ENCODE results near the gene CHD5.

Gene CHD5

GRCh38 chr1:6109688-6110087 lies 70.4 kb downstream of the CHD5 start:
- Histone ChIP-seq H3K79me2 (ENCODE audit: control insufficient read depth, insufficient read depth, low read length, poor library complexity) (no peaks in the 10 kb centered on the region), H2BK12ac (ENCODE audit: low read length) (no peak overlapping the region), H4K91ac (ENCODE audit: low read depth, low read length) (no peak overlapping the region), H3K23ac (ENCODE audit: low read length) (no peak overlapping the region), H3K27ac (ENCODE audit: low read depth, low read length) (no peak overlapping the region), H4K12ac (ENCODE audit: low read depth, low read length) (no peak overlapping the region), H2BK5ac (ENCODE audit: low read depth, low read length, poor library complexity) (no peak overlapping the region), H3K4me1 (ENCODE audit: control insufficient read depth in 1 of 2, insufficient read depth in 2 of 2, low read length in 2 of 2) (no peaks in the 10 kb centered on the region), H3K18ac (ENCODE audit: low read length) (no peak overlapping the region), H3K4me3 (ENCODE audit: low read depth, low read length) (no peak overlapping the region), H3K9me3 (ENCODE audit: insufficient read depth, low read depth, low read length) (peaks cover 5% of the 10 kb centered on the region), H2AK5ac (ENCODE audit: low read length) (no peak overlapping the region), H3K9ac (ENCODE audit: low read length) (no peak overlapping the region), H3K79me1 (ENCODE audit: low read length) (no peaks in the 10 kb centered on the region), H4K8ac (ENCODE audit: low read depth, low read length) (no peak overlapping the region), H3K4ac (ENCODE audit: low read depth, low read length) (no peak overlapping the region), H2AFZ (ENCODE audit: insufficient read depth, low read length, poor library complexity) (no peak overlapping the region), H3K27me3 (ENCODE audit: insufficient read depth, low read length) (no peaks in the 10 kb centered on the region), H3K36me3 (ENCODE audit: control insufficient read depth in 1 of 2, insufficient read depth in 2 of 2, low read length in 2 of 2) (no peaks in the 10 kb centered on the region), H3K4me2 (ENCODE audit: low read length) (no peak overlapping the region), H2BK120ac (ENCODE audit: insufficient read depth, low read length, poor library complexity) (no peak overlapping the region), H3K14ac (ENCODE audit: low read length) (no peak overlapping the region)
- no peak for DNase-seq
- no CpG with 5 or more reads among the region's 24 CpGs for WGBS (ENCODE audit: extremely low coverage, insufficient coverage, insufficient read length)

DNA sequence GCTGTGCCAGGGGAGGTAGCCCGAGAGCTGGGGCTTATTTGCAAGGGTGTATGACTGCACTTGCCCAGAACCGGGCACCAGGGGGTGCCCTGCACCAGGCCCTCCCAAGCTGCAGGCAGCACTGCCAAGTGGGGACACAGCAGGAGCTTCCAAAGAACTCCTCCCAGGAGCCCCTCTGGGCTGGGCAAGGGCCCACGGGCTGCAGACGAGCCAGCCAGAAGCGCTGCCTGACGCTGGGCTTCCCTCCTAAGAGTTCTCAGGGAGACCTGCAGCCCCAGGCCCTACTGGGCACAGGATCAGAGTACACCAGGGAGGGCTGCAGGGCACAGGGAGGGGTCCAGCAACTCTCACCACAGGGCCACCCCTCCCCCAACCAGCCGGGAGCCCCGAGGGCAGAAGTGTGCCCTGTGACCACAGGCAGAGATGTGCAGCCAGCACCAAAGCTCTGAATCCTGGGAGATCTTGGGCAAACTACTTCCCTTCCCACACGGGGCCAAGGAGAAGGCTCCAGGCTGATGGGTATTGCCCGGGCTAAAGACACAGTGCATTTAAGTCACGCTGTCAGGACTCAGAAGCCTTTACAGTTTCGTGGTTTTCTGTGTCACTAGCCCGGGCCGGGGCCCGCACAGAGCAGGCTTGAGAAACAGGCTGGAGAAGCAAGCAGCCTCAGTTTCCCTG lies 71.0 kb downstream of the CHD5 start:
- no peak overlapping the region for H3K27ac ChIP-seq (ENCODE audit: low read depth, low read length)
- peak; percentile 17 to 25 for DNase-seq
- no peaks in the 10 kb centered on the region for H3K27me3 ChIP-seq (ENCODE audit: insufficient read depth, low read length)
- no peaks in the 10 kb centered on the region for H3K36me3 ChIP-seq (ENCODE audit: control insufficient read depth in 1 of 2, insufficient read depth in 2 of 2, low read length in 2 of 2)
- peaks cover 5% of the 10 kb centered on the region for H3K9me3 ChIP-seq (ENCODE audit: insufficient read depth, low read depth, low read length)
- no peak overlapping the region for H3K9ac ChIP-seq (ENCODE audit: low read length)
- H3K4ac ChIP-seq (ENCODE audit: low read depth, low read length) = no peak overlapping the region
- H2BK120ac ChIP-seq (ENCODE audit: insufficient read depth, low read length, poor library complexity) = no peak overlapping the region
- no peaks in the 10 kb centered on the region for H3K79me2 ChIP-seq (ENCODE audit: control insufficient read depth, insufficient read depth, low read length, poor library complexity)
- H4K91ac ChIP-seq (ENCODE audit: low read depth, low read length) = no peak overlapping the region
- no CpG with 5 or more reads among the region's 15 CpGs for WGBS (ENCODE audit: extremely low coverage, insufficient coverage, insufficient read length)
- no peak overlapping the region for H2BK5ac ChIP-seq (ENCODE audit: low read depth, low read length, poor library complexity)
- no peak overlapping the region for H3K4me2 ChIP-seq (ENCODE audit: low read length)
- H4K8ac ChIP-seq (ENCODE audit: low read depth, low read length) = no peak overlapping the region
- no peaks in the 10 kb centered on the region for H3K79me1 ChIP-seq (ENCODE audit: low read length)
- H3K4me3 ChIP-seq (ENCODE audit: low read depth, low read length) = no peak overlapping the region
- H3K14ac ChIP-seq (ENCODE audit: low read length) = no peak overlapping the region
- H2AFZ ChIP-seq (ENCODE audit: insufficient read depth, low read length, poor library complexity) = no peak overlapping the region
- no peak overlapping the region for H3K23ac ChIP-seq (ENCODE audit: low read length)
- H3K4me1 ChIP-seq (ENCODE audit: control insufficient read depth in 1 of 2, insufficient read depth in 2 of 2, low read length in 2 of 2) = no peaks in the 10 kb centered on the region
- H3K18ac ChIP-seq (ENCODE audit: low read length) = no peak overlapping the region
- no peak overlapping the region for H4K12ac ChIP-seq (ENCODE audit: low read depth, low read length)
- no peak overlapping the region for H2BK12ac ChIP-seq (ENCODE audit: low read length)
- H2AK5ac ChIP-seq (ENCODE audit: low read length) = no peak overlapping the region

DNA sequence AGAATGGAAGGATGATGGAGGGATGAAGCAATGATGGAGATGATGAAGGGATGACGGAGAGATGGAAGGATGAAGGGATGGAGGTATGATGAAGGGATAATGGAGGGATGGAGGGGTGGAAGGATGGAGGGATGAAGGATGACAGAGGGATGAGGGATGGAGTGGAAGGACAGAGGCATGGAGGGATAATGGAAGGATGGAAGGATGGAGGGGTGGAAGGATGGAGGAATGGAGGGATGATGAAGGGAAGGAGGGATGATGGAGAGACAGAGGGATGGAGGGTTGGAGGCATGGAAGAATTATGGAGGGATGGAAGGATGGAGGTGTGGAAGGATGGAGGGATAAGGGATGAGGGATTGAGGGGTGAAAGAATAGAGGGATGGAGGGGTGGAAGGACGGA lies 71.6 kb downstream of the CHD5 start:
- Histone ChIP-seq H3K9ac (ENCODE audit: low read length) (no peak overlapping the region), H3K79me2 (ENCODE audit: control insufficient read depth, insufficient read depth, low read length, poor library complexity) (no peaks in the 10 kb centered on the region), H3K9me3 (ENCODE audit: insufficient read depth, low read depth, low read length) (peaks cover 5% of the 10 kb centered on the region), H2BK5ac (ENCODE audit: low read depth, low read length, poor library complexity) (no peak overlapping the region), H3K27me3 (ENCODE audit: insufficient read depth, low read length) (no peaks in the 10 kb centered on the region), H2BK12ac (ENCODE audit: low read length) (no peak overlapping the region), H3K23ac (ENCODE audit: low read length) (no peak overlapping the region), H2BK120ac (ENCODE audit: insufficient read depth, low read length, poor library complexity) (no peak overlapping the region), H4K12ac (ENCODE audit: low read depth, low read length) (no peak overlapping the region), H3K18ac (ENCODE audit: low read length) (no peak overlapping the region), H3K4me3 (ENCODE audit: low read depth, low read length) (no peak overlapping the region), H3K4me1 (ENCODE audit: control insufficient read depth in 1 of 2, insufficient read depth in 2 of 2, low read length in 2 of 2) (no peaks in the 10 kb centered on the region), H3K36me3 (ENCODE audit: control insufficient read depth in 1 of 2, insufficient read depth in 2 of 2, low read length in 2 of 2) (no peaks in the 10 kb centered on the region), H3K27ac (ENCODE audit: low read depth, low read length) (no peak overlapping the region), H2AK5ac (ENCODE audit: low read length) (no peak overlapping the region), H4K8ac (ENCODE audit: low read depth, low read length) (no peak overlapping the region), H3K4ac (ENCODE audit: low read depth, low read length) (no peak overlapping the region), H4K91ac (ENCODE audit: low read depth, low read length) (no peak overlapping the region), H3K4me2 (ENCODE audit: low read length) (no peak overlapping the region), H3K79me1 (ENCODE audit: low read length) (no peaks in the 10 kb centered on the region), H3K14ac (ENCODE audit: low read length) (no peak overlapping the region), H2AFZ (ENCODE audit: insufficient read depth, low read length, poor library complexity) (no peak overlapping the region)
- 100% methylated on average over 2 of the region's 2 CpGs for WGBS (ENCODE audit: extremely low coverage, insufficient coverage, insufficient read length)
- DNase-seq = no peak

- Histone ChIP-seq H4K8ac (ENCODE audit: low read depth, low read length) (no peak overlapping the region), H3K9me3 (ENCODE audit: insufficient read depth, low read depth, low read length) (peaks cover 5% of the 10 kb centered on the region), H3K36me3 (ENCODE audit: control insufficient read depth in 1 of 2, insufficient read depth in 2 of 2, low read length in 2 of 2) (no peaks in the 10 kb centered on the region), H3K79me2 (ENCODE audit: control insufficient read depth, insufficient read depth, low read length, poor library complexity) (no peaks in the 10 kb centered on the region), H3K18ac (ENCODE audit: low read length) (no peak overlapping the region), H2AK5ac (ENCODE audit: low read length) (no peak overlapping the region), H3K4me3 (ENCODE audit: low read depth, low read length) (no peak overlapping the region), H3K27ac (ENCODE audit: low read depth, low read length) (no peak overlapping the region), H2AFZ (ENCODE audit: insufficient read depth, low read length, poor library complexity) (no peak overlapping the region), H3K23ac (ENCODE audit: low read length) (no peak overlapping the region), H3K9ac (ENCODE audit: low read length) (no peak overlapping the region), H3K79me1 (ENCODE audit: low read length) (no peaks in the 10 kb centered on the region), H2BK12ac (ENCODE audit: low read length) (no peak overlapping the region), H2BK5ac (ENCODE audit: low read depth, low read length, poor library complexity) (no peak overlapping the region), H3K14ac (ENCODE audit: low read length) (no peak overlapping the region), H4K12ac (ENCODE audit: low read depth, low read length) (no peak overlapping the region), H3K27me3 (ENCODE audit: insufficient read depth, low read length) (no peaks in the 10 kb centered on the region), H2BK120ac (ENCODE audit: insufficient read depth, low read length, poor library complexity) (no peak overlapping the region), H3K4me2 (ENCODE audit: low read length) (no peak overlapping the region), H4K91ac (ENCODE audit: low read depth, low read length) (no peak overlapping the region), H3K4ac (ENCODE audit: low read depth, low read length) (no peak overlapping the region), H3K4me1 (ENCODE audit: control insufficient read depth in 1 of 2, insufficient read depth in 2 of 2, low read length in 2 of 2) (no peaks in the 10 kb centered on the region)
- WGBS (ENCODE audit: extremely low coverage, insufficient coverage, insufficient read length) = over 99% methylated on average over 8 of the region's 8 CpGs
- no peak for DNase-seq
Observed at GRCh38 chr1:6107409-6108356, 72.4 kb downstream of the CHD5 start.

Measured in trophoblast cell (in vitro differentiated cells and primary cell).